Keratinocyte (primary cell): ENCODE data around the gene SMIM22.

ENCODE experiments used
- EZH2 ChIP-seq: IDR thresholded peaks from one replicate; pipeline ENCODE4 v1.6.1; 2012; ENCODE audit warnings: inconsistent platforms, mild to moderate bottlenecking, low read length, moderate library complexity
- TF ChIP-seq, protein P1 (sequence below), 3 experiments: IDR thresholded peaks in 1 of 3; conservative IDR thresholded peaks in 1 of 3; optimal IDR thresholded peaks in 1 of 3; 2 replicates in 2 of 3; 3 replicates in 1 of 3; pipeline versions ENCODE3 to v1.5.1; 2011; ENCODE audit warnings: low read length in 3 of 3, mild to moderate bottlenecking in 3 of 3, moderate library complexity in 2 of 3, control low read depth in 1 of 3, inconsistent platforms in 1 of 3; ENCODE audit not compliant: insufficient read depth in 2 of 3; ENCODE audit errors: extremely low read depth in 1 of 3

GRCh38 chr16:4752351-4753100 lies 42.6 kb upstream of the SMIM22 start:
- TF ChIP-seq, protein P1, sequence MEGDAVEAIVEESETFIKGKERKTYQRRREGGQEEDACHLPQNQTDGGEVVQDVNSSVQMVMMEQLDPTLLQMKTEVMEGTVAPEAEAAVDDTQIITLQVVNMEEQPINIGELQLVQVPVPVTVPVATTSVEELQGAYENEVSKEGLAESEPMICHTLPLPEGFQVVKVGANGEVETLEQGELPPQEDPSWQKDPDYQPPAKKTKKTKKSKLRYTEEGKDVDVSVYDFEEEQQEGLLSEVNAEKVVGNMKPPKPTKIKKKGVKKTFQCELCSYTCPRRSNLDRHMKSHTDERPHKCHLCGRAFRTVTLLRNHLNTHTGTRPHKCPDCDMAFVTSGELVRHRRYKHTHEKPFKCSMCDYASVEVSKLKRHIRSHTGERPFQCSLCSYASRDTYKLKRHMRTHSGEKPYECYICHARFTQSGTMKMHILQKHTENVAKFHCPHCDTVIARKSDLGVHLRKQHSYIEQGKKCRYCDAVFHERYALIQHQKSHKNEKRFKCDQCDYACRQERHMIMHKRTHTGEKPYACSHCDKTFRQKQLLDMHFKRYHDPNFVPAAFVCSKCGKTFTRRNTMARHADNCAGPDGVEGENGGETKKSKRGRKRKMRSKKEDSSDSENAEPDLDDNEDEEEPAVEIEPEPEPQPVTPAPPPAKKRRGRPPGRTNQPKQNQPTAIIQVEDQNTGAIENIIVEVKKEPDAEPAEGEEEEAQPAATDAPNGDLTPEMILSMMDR (optimal IDR thresholded peaks at IDR 0.05 in 1 of 3, IDR thresholded peaks at IDR 0.05 in 1 of 3, conservative IDR thresholded peaks at IDR 0.05 in 1 of 3; ENCODE audit: extremely low read depth in 1 of 3, insufficient read depth in 2 of 3, low read length in 3 of 3), result no peak
- no peak for TF ChIP-seq EZH2
